Loucy (cell line): Measurements from ENCODE around the gene ANK3.
"Not testable (repeated sequence)": the region's sequence is repeated elsewhere in the genome, so short reads cannot be mapped to it uniquely, and the experiment has no call there.

Source experiments
- H2AFZ ChIP-seq: fragments of 200-600 bp; sonication (generic); 2 replicates; pipeline ENCODE4 v1.6.0; 2016; ENCODE audit warnings: antibody characterized with exemption, mild to moderate bottlenecking, low read length, moderate library complexity
- H3F3A ChIP-seq: fragments of 200-600 bp; 2 replicates; pipeline ENCODE4 v1.6.0; 2016; ENCODE audit warnings: antibody characterized with exemption, low read depth, mild to moderate bottlenecking
- H3K27me3 ChIP-seq: fragments of 200-600 bp; sonication (generic); 2 replicates; pipeline ENCODE4 v1.6.1; 2014; ENCODE audit warnings: low read length, mild to moderate bottlenecking; ENCODE audit not compliant: insufficient read depth, poor library complexity, severe bottlenecking
- H3K36me3 ChIP-seq: fragments of 200-600 bp; sonication (generic); 2 replicates; pipeline ENCODE4 v1.6.1; 2016; ENCODE audit warnings: low read length; ENCODE audit not compliant: insufficient read depth
- H3K4me1 ChIP-seq: fragments of 200-600 bp; sonication (generic); 2 replicates; pipeline ENCODE4 v1.5.1; 2014; ENCODE audit warnings: low read length, mild to moderate bottlenecking; ENCODE audit not compliant: insufficient read depth, poor library complexity, severe bottlenecking
- H3K4me2 ChIP-seq: fragments of 200-600 bp; sonication (generic); 2 replicates; pipeline ENCODE4 v1.6.0; 2014; ENCODE audit warnings: antibody characterized with exemption, low read length, low read depth, mild to moderate bottlenecking; ENCODE audit not compliant: poor library complexity, severe bottlenecking
- H3K4me3 ChIP-seq: fragments of 200-600 bp; sonication (generic); 2 replicates; pipeline ENCODE4 v1.5.1; 2014; ENCODE audit warnings: low read length, mild to moderate bottlenecking, mixed read lengths; ENCODE audit not compliant: poor library complexity, severe bottlenecking
- H3K79me2 ChIP-seq: fragments of 200-600 bp; sonication (generic); 2 replicates; pipeline ENCODE4 v1.6.1; 2014; ENCODE audit warnings: low read length; ENCODE audit not compliant: insufficient read depth
- H3K9ac ChIP-seq: fragments of 200-600 bp; sonication (generic); 2 replicates; pipeline ENCODE4 v1.6.0; 2014; ENCODE audit warnings: mild to moderate bottlenecking, low read depth, low read length, moderate library complexity; ENCODE audit not compliant: poor library complexity, severe bottlenecking
- H3K9me2 ChIP-seq: fragments of 200-600 bp; sonication (generic); replicated peaks from 2 replicates; pipeline ENCODE4 v1.6.1; 2016; ENCODE audit warnings: low read depth, low read length, mixed read lengths
- H3K9me3 ChIP-seq: fragments of 200-600 bp; sonication (generic); 2 replicates; pipeline ENCODE4 v1.6.1; 2014; ENCODE audit warnings: mild to moderate bottlenecking, antibody characterized with exemption, low read length, low read depth; ENCODE audit not compliant: insufficient read depth
- H4K20me1 ChIP-seq: fragments of 200-600 bp; sonication (generic); 2 replicates; pipeline ENCODE4 v1.6.0; 2014; ENCODE audit warnings: antibody characterized with exemption, low read length, mild to moderate bottlenecking; ENCODE audit not compliant: insufficient read depth, poor library complexity, severe bottlenecking
- CTCF ChIP-seq: fragments of 200-600 bp; sonication (generic); conservative IDR thresholded peaks from 2 replicates; pipeline ENCODE4 v1.5.1; 2014; ENCODE audit warnings: mild to moderate bottlenecking, antibody characterized with exemption, low read length
- EZH2phosphoT487 ChIP-seq: fragments of 200-600 bp; IDR thresholded peaks from 2 replicates; pipeline ENCODE4 v1.6.1; 2018; ENCODE audit warnings: antibody characterized with exemption, mild to moderate bottlenecking, moderate library complexity, borderline replicate concordance

The ANK3 gene

GRCh38 chr10:60295028-60295937 lies 94.4 kb downstream of the ANK3 start:
- H3K4me1 ChIP-seq, result no peaks in the 10 kb centered on the region
- H3K4me2 ChIP-seq, result no peak overlapping the region
- no peaks in the 10 kb centered on the region for H3K36me3 ChIP-seq
- H3K4me3 ChIP-seq, result no peak overlapping the region
- TF ChIP-seq EZH2phosphoT487 (no peak), CTCF (no peak)
- H3K9ac ChIP-seq, result no peak overlapping the region
- H3F3A ChIP-seq, result no peaks in the 10 kb centered on the region
- H4K20me1 ChIP-seq, result no peaks in the 10 kb centered on the region
- H3K79me2 ChIP-seq, result no peaks in the 10 kb centered on the region
- H3K9me2 ChIP-seq, result no peaks in the 10 kb centered on the region
- no peak overlapping the region for H2AFZ ChIP-seq
- H3K27me3 ChIP-seq, result no peaks in the 10 kb centered on the region
- no peaks in the 10 kb centered on the region for H3K9me3 ChIP-seq

- H3K9ac ChIP-seq, result no peak overlapping the region
- H2AFZ ChIP-seq, result no peak overlapping the region
These were observed 96.0 kb downstream of the ANK3 start for GRCh38 chr10:60293581-60294175.

GRCh38 chr10:60292998-60293397 lies 96.7 kb downstream of the ANK3 start:
- Histone ChIP-seq H3K9me3 (no peaks in the 10 kb centered on the region), H3K79me2 (no peaks in the 10 kb centered on the region), H3K9me2 (no peaks in the 10 kb centered on the region), H4K20me1 (no peaks in the 10 kb centered on the region), H3K36me3 (no peaks in the 10 kb centered on the region), H2AFZ (no peak overlapping the region), H3K4me1 (no peaks in the 10 kb centered on the region), H3K27me3 (no peaks in the 10 kb centered on the region), H3F3A (no peaks in the 10 kb centered on the region), H3K4me2 (no peak overlapping the region), H3K9ac (no peak overlapping the region), H3K4me3 (no peak overlapping the region)
- no peak for TF ChIP-seq CTCF
- no peak for TF ChIP-seq EZH2phosphoT487

More at GRCh38 chr10:60293581-60294175, 96.0 kb downstream of the ANK3 start:
- Histone ChIP-seq H3K9me2 (no peaks in the 10 kb centered on the region), H3K4me3 (no peak overlapping the region), H3K36me3 (no peaks in the 10 kb centered on the region), H3F3A (no peaks in the 10 kb centered on the region), H3K79me2 (no peaks in the 10 kb centered on the region), H3K27me3 (no peaks in the 10 kb centered on the region), H3K4me1 (no peaks in the 10 kb centered on the region), H4K20me1 (no peaks in the 10 kb centered on the region), H3K4me2 (no peak overlapping the region), H3K9me3 (no peaks in the 10 kb centered on the region)
- TF ChIP-seq CTCF (no peak), EZH2phosphoT487 (no peak)

GRCh38 chr10:60292536-60292935 lies 97.1 kb downstream of the ANK3 start:
- H4K20me1 ChIP-seq, H3F3A ChIP-seq, H3K27me3 ChIP-seq, H3K9ac ChIP-seq, H3K79me2 ChIP-seq, H2AFZ ChIP-seq, H3K4me1 ChIP-seq, H3K9me2 ChIP-seq, H3K9me3 ChIP-seq, H3K4me3 ChIP-seq, H3K4me2 ChIP-seq, H3K36me3 ChIP-seq: not testable (repeated sequence)
